Kidney (tissue), 14 donors: Measurements from ENCODE around the gene TMSB10. TPM values are rescaled to one million over a fixed set of nuclear protein-coding genes. Genes with fewer than 3 reads are reported as not detected.

Experiments used
- DNase-seq, 5 donors: peaks; one replicate each; pipeline ENCODE4 v3.0.0-alpha.2; 2013 to 2020
- FAIRE-seq: peaks from 2 replicates; lab custom pipeline; 2012; peaks lifted over from hg19 to GRCh38; lab: Jason Lieb, UNC
- H3K27ac ChIP-seq, 2 donors: one replicate each; pipeline ENCODE4 v1.7.0; 2013; ENCODE audit warnings: low read depth in 2 of 2, low read length in 2 of 2, inconsistent platforms in 1 of 2
- H3K27me3 ChIP-seq: one replicate; pipeline ENCODE4 v1.7.1; 2013; ENCODE audit warnings: low read length, inconsistent platforms; ENCODE audit not compliant: control insufficient read depth, insufficient read depth
- H3K36me3 ChIP-seq, 3 donors: one replicate each; pipeline versions ENCODE4 v1.7.0 to v1.7.1; 2013; ENCODE audit warnings: low read length in 3 of 3, control low read depth in 1 of 3, inconsistent platforms in 1 of 3; ENCODE audit not compliant: insufficient read depth in 3 of 3, control insufficient read depth in 2 of 3
- H3K4me1 ChIP-seq, 3 donors: one replicate each; pipeline versions ENCODE4 v1.7.0 to v1.7.1; 2013; ENCODE audit warnings: low read length in 3 of 3, inconsistent platforms in 1 of 3, low read depth in 1 of 3; ENCODE audit not compliant: control insufficient read depth in 2 of 3, insufficient read depth in 2 of 3
- H3K4me3 ChIP-seq, 3 donors: one replicate each; pipeline versions ENCODE4 v1.7.0 to v1.8.1; 2013; ENCODE audit warnings: low read length in 3 of 3, control low read depth in 1 of 3, inconsistent platforms in 1 of 3
- H3K9ac ChIP-seq, 3 donors: one replicate each; pipeline versions ENCODE4 v1.7.0 to v1.7.1; 2013; ENCODE audit warnings: low read length in 3 of 3, control low read depth in 1 of 3, inconsistent platforms in 1 of 3
- H3K9me3 ChIP-seq, 3 donors: one replicate each; pipeline versions ENCODE4 v1.7.0 to v1.7.1; 2013; ENCODE audit warnings: low read length in 3 of 3, control low read depth in 1 of 3, inconsistent platforms in 1 of 3; ENCODE audit not compliant: control insufficient read depth in 2 of 3, insufficient read depth in 1 of 3
- CTCF ChIP-seq: IDR thresholded peaks from 3 replicates; pipeline ENCODE4 v1.5.1; 2012; ENCODE audit warnings: mild to moderate bottlenecking, moderate library complexity, borderline replicate concordance; ENCODE audit not compliant: insufficient read depth; ENCODE audit errors: extremely low read depth
- intact Hi-C: fragments of 100-400 bp; cut with DNase I; formaldehyde crosslinking; loops from one replicate; pipeline ENCODE4 v1.11.1; 2022
- polyA plus RNA-seq: library from polyadenylated mRNA; stranded (reverse); fragments of 350-450 nt; fragmentation: Illumina TruSeq; extraction: RNeasy Lipid Tissue Mini Kit (QIAGEN cat#74804); gene quantifications from one replicate; pipeline ENCODE4 v1.2.3, GENCODE V29; 2014; ENCODE audit warnings: low read depth, low replicate concordance; ENCODE audit not compliant: insufficient read depth
- total RNA-seq: library from RNA; stranded (reverse); fragmentation: NEBNext Ultra II Directional; extraction: Animal tissue kit (Norgen Biotek cat#: 25700); gene quantifications from one replicate; pipeline ENCODE4 v1.2.1, GENCODE V29; 2021
- donor health status: control.
- donor health status: control.
- donor health status: control.
- donor health status: control.
- donor health status: control.
- donor health status: DM: yes; HTN: yes; CAD: no.
- donor health status: Normal renal cell carcinoma (clear cell type).

The TMSB10 gene
- total and polyA plus RNA-seq, 2 donors from 2014 or later: 1,610 to 2,277 TPM

DNA sequence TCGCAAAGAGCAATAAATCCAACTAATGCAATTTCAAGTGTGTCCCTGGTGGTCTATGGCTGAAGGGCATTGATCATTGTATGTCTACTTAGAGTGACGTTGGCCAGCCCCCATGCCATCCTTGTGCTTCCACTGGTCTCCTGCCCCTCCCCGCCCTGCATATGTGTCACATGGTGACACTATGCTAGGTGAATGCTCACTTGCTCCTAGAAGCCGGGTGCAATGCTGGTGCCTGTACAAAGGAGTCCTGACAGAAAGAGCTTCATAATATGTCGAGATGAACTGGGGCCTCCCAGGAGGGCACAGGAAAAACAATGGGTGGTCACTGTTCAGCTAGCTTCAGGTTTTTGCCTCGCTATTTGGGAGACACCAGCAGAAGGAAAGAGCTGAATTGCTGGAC, 18.7 kb upstream of the TMSB10 start:
- no peak for DNase-seq
- Histone ChIP-seq H3K27ac (no peak overlapping the region), H3K4me3 (no peak overlapping the region), H3K27me3 (peaks cover 3% of the 10 kb centered on the region), H3K4me1 (peaks cover 0 to 3% (median 0%) of the 10 kb centered on the region in 3 donors), H3K9me3 (no peaks in the 10 kb centered on the region), H3K9ac (no peak overlapping the region), H3K36me3 (no peaks in the 10 kb centered on the region)
- TF ChIP-seq CTCF: no peak
- FAIRE-seq: no peak
- intact Hi-C loops: loop anchor here (10.0 kb wide), 1 partner anchor 392 kb away; no protein-coding TSS in a partner anchor

- Histone ChIP-seq H3K36me3 (no peaks in the 10 kb centered on the region), H3K27me3 (no peaks in the 10 kb centered on the region), H3K4me3 (peak overlapping the region in 2 of 3 donors; percentile 24 to 26), H3K27ac (no peak overlapping the region), H3K9ac (no peak overlapping the region), H3K4me1 (peaks cover 0 to 3% (median 0%) of the 10 kb centered on the region in 3 donors), H3K9me3 (no peaks in the 10 kb centered on the region)
- FAIRE-seq (no peak), DNase-seq (peak in 1 of 5 donors; percentile 35)
- intact Hi-C loops: loop anchor here (10.0 kb wide), 1 partner anchor 394 kb away; no protein-coding TSS in a partner anchor
- TF ChIP-seq CTCF: no peak
Measured at GRCh38 chr2:84888401-84889276, 16.8 kb upstream of the TMSB10 start.

GRCh38 chr2:84889332-84889731, 16.1 kb upstream of the TMSB10 start:
- no peaks in the 10 kb centered on the region for H3K27me3 ChIP-seq
- intact Hi-C loops: loop anchor here (10.0 kb wide), 1 partner anchor 395 kb away; no protein-coding TSS in a partner anchor
- DNase-seq (no peak), FAIRE-seq (no peak)
- no peaks in the 10 kb centered on the region for H3K36me3 ChIP-seq
- no peak overlapping the region for H3K4me3 ChIP-seq
- TF ChIP-seq CTCF: no peak
- H3K9me3 ChIP-seq: no peaks in the 10 kb centered on the region
- H3K4me1 ChIP-seq: peaks cover 0 to 3% (median 0%) of the 10 kb centered on the region in 3 donors
- no peak overlapping the region for H3K9ac ChIP-seq
- H3K27ac ChIP-seq: no peak overlapping the region
